Neutrophil (primary cell): Measurements from ENCODE around the gene GULP1.

ENCODE experiments used
- H3K27ac ChIP-seq: fragments of 200-600 bp; sonication (generic); 2 replicates; pipeline ENCODE4 v1.5.1; 2016; ENCODE audit warnings: mild to moderate bottlenecking, moderate library complexity
- H3K27me3 ChIP-seq: fragments of 200-600 bp; sonication (generic); 2 replicates; pipeline ENCODE4 v1.6.0; 2016; ENCODE audit warnings: mild to moderate bottlenecking
- H3K36me3 ChIP-seq: fragments of 200-600 bp; sonication (generic); 2 replicates; pipeline ENCODE4 v1.5.1; 2017
- H3K4me1 ChIP-seq, 2 experiments: fragments of 200-600 bp in 1 of 2; sonication (generic) in 1 of 2; 1 replicate in 1 of 2; 2 replicates in 1 of 2; pipeline versions ENCODE4 v1.5.1 to v1.6.1; 2013 to 2016; ENCODE audit warnings: low read depth in 1 of 2, low read length in 1 of 2, mild to moderate bottlenecking in 1 of 2, moderate library complexity in 1 of 2; ENCODE audit not compliant: control insufficient read depth in 1 of 2, insufficient read depth in 1 of 2
- H3K4me3 ChIP-seq, 2 experiments: fragments of 200-600 bp in 1 of 2; sonication (generic) in 1 of 2; 1 replicate in 1 of 2; 2 replicates in 1 of 2; pipeline ENCODE4 v1.5.1; 2013 to 2016; ENCODE audit warnings: low read depth in 1 of 2, low read length in 1 of 2, mild to moderate bottlenecking in 1 of 2, moderate library complexity in 1 of 2
- H3K9me3 ChIP-seq: fragments of 200-600 bp; sonication (generic); 2 replicates; pipeline ENCODE4 v1.5.1; 2016
- CTCF ChIP-seq: fragments of 200-600 bp; sonication (generic); IDR thresholded peaks from 2 replicates; pipeline ENCODE4 v1.5.1; 2016; ENCODE audit warnings: antibody characterized with exemption

GULP1 gene

GRCh38 chr2:188478724-188479123 is 187.1 kb downstream of the GULP1 start:
- no peaks in the 10 kb centered on the region for H3K4me1 ChIP-seq
- no peaks in the 10 kb centered on the region for H3K9me3 ChIP-seq
- no peak overlapping the region for H3K27ac ChIP-seq
- TF ChIP-seq CTCF: no peak
- no peaks in the 10 kb centered on the region for H3K27me3 ChIP-seq
- no peak overlapping the region for H3K4me3 ChIP-seq
- H3K36me3 ChIP-seq: no peaks in the 10 kb centered on the region

GRCh38 chr2:188481474-188481873 is 189.8 kb downstream of the GULP1 start:
- Histone ChIP-seq H3K36me3 (no peaks in the 10 kb centered on the region), H3K4me1 (no peaks in the 10 kb centered on the region), H3K27ac (no peak overlapping the region), H3K27me3 (no peaks in the 10 kb centered on the region), H3K4me3 (no peak overlapping the region), H3K9me3 (no peaks in the 10 kb centered on the region)
- TF ChIP-seq CTCF: no peak

- Histone ChIP-seq H3K36me3 (no peaks in the 10 kb centered on the region), H3K4me1 (no peaks in the 10 kb centered on the region), H3K27ac (no peak overlapping the region), H3K27me3 (no peaks in the 10 kb centered on the region), H3K4me3 (no peak overlapping the region), H3K9me3 (no peaks in the 10 kb centered on the region)
- TF ChIP-seq CTCF: no peak
Observed at GRCh38 chr2:188485496-188485895, 193.8 kb downstream of the GULP1 start.

- no peak for TF ChIP-seq CTCF
- Histone ChIP-seq H3K36me3 (no peaks in the 10 kb centered on the region), H3K27me3 (no peaks in the 10 kb centered on the region), H3K4me3 (no peak overlapping the region), H3K4me1 (no peaks in the 10 kb centered on the region), H3K27ac (no peak overlapping the region), H3K9me3 (no peaks in the 10 kb centered on the region)
Observed at GRCh38 chr2:188492751-188493150, 201.1 kb downstream of the GULP1 start.

- TF ChIP-seq CTCF: no peak
- Histone ChIP-seq H3K27me3 (no peaks in the 10 kb centered on the region), H3K4me3 (no peak overlapping the region), H3K4me1 (no peaks in the 10 kb centered on the region), H3K9me3 (no peaks in the 10 kb centered on the region), H3K27ac (no peak overlapping the region), H3K36me3 (no peaks in the 10 kb centered on the region)
Observed at GRCh38 chr2:188494906-188495305, 203.2 kb downstream of the GULP1 start.

- no peaks in the 10 kb centered on the region for H3K27me3 ChIP-seq
- TF ChIP-seq CTCF: no peak
- no peaks in the 10 kb centered on the region for H3K36me3 ChIP-seq
- H3K4me3 ChIP-seq: no peak overlapping the region
- H3K27ac ChIP-seq: no peak overlapping the region
- H3K4me1 ChIP-seq: no peaks in the 10 kb centered on the region
- no peaks in the 10 kb centered on the region for H3K9me3 ChIP-seq
Observed at GRCh38 chr2:188495969-188496431, 204.3 kb downstream of the GULP1 start.
